ENCODE data around the gene MEDAG.

Gene MEDAG

GRCh38 chr13:30900952-30901749 lies 4.9 kb upstream of the MEDAG start:
- no peaks in the 10 kb centered on the region for H3K4me1 ChIP-seq (ENCODE audit: low read length)
- no peak overlapping the region for H3K27ac ChIP-seq (ENCODE audit: low read length)
- H3K79me2 ChIP-seq (ENCODE audit: low read length), result no peaks in the 10 kb centered on the region
- H4K20me1 ChIP-seq (ENCODE audit: insufficient read depth, low read length), result no peaks in the 10 kb centered on the region
- H3K4me3 ChIP-seq (ENCODE audit: low read length), result no peak overlapping the region
- H2AFZ ChIP-seq (ENCODE audit: low read depth, low read length), result no peak overlapping the region
- TF ChIP-seq CTCF (IDR thresholded peaks at IDR 0.05; ENCODE audit: low read depth, low read length), result no peak
- H3K9ac ChIP-seq (ENCODE audit: low read length), result no peak overlapping the region
- no peak overlapping the region for H3K4me2 ChIP-seq (ENCODE audit: low read length)
- peaks cover 88% of the 10 kb centered on the region for H3K27me3 ChIP-seq (ENCODE audit: low read depth, low read length)
- no peaks in the 10 kb centered on the region for H3K9me3 ChIP-seq (ENCODE audit: insufficient read depth, low read length)
- H3K36me3 ChIP-seq (replicated peaks; ENCODE audit: low read depth, low read length), result no peaks in the 10 kb centered on the region

GRCh38 chr13:30904043-30904442 lies 2.0 kb upstream of the MEDAG start:
- Histone ChIP-seq H3K9ac (ENCODE audit: low read length) (no peak overlapping the region), H3K4me1 (ENCODE audit: low read length) (no peaks in the 10 kb centered on the region), H2AFZ (ENCODE audit: low read depth, low read length) (no peak overlapping the region), H3K9me3 (ENCODE audit: insufficient read depth, low read length) (no peaks in the 10 kb centered on the region), H4K20me1 (ENCODE audit: insufficient read depth, low read length) (no peaks in the 10 kb centered on the region), H3K79me2 (ENCODE audit: low read length) (no peaks in the 10 kb centered on the region), H3K27ac (ENCODE audit: low read length) (no peak overlapping the region), H3K27me3 (ENCODE audit: low read depth, low read length) (peaks cover 64% of the 10 kb centered on the region), H3K4me2 (ENCODE audit: low read length) (no peak overlapping the region), H3K36me3 (replicated peaks; ENCODE audit: low read depth, low read length) (no peaks in the 10 kb centered on the region), H3K4me3 (ENCODE audit: low read length) (no peak overlapping the region)
- no peak for TF ChIP-seq CTCF (IDR thresholded peaks at IDR 0.05; ENCODE audit: low read depth, low read length)
- TF ChIP-seq EZH2phosphoT487 (IDR thresholded peaks at IDR 0.05; ENCODE audit: low read depth), result no peak

DNA sequence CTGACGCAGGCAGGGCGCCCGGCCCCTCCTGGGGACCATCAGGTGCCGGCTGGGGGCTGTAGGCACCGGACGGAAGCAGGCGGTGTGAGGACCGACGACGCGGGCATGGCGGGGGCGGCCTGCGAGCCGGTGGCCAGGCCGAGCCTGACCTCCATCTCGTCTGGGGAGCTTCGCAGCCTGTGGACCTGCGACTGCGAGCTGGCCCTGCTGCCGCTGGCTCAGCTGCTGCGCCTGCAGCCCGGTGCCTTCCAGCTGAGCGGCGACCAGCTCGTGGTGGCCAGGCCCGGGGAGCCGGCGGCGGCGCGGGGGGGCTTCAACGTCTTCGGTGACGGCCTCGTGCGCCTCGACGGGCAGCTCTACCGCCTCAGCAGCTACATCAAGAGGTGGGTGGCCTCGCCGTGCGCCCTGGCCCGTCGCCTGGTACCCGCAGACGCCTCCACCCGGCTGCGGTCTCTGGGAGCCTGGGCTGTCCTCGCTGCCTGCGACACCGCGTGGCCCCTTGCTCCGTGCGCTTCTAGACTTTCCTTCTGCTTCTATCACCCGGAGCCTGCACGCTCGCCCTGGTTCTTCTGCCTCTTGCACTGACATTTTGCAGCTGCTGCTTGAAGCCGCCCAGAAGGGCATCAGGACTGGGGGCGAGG lies 460 bp downstream of the MEDAG start:
- Histone ChIP-seq H3K9ac (ENCODE audit: low read length) (no peak overlapping the region), H3K27ac (ENCODE audit: low read length) (no peak overlapping the region), H3K36me3 (replicated peaks; ENCODE audit: low read depth, low read length) (no peaks in the 10 kb centered on the region), H4K20me1 (ENCODE audit: insufficient read depth, low read length) (no peaks in the 10 kb centered on the region), H3K4me2 (ENCODE audit: low read length) (no peak overlapping the region), H3K4me1 (ENCODE audit: low read length) (no peaks in the 10 kb centered on the region), H3K4me3 (ENCODE audit: low read length) (no peak overlapping the region), H2AFZ (ENCODE audit: low read depth, low read length) (no peak overlapping the region), H3K9me3 (ENCODE audit: insufficient read depth, low read length) (no peaks in the 10 kb centered on the region), H3K79me2 (ENCODE audit: low read length) (no peaks in the 10 kb centered on the region), H3K27me3 (ENCODE audit: low read depth, low read length) (peaks cover 62% of the 10 kb centered on the region)
- no peak for TF ChIP-seq CTCF (IDR thresholded peaks at IDR 0.05; ENCODE audit: low read depth, low read length)
- no peak for TF ChIP-seq EZH2phosphoT487 (IDR thresholded peaks at IDR 0.05; ENCODE audit: low read depth)

DNA sequence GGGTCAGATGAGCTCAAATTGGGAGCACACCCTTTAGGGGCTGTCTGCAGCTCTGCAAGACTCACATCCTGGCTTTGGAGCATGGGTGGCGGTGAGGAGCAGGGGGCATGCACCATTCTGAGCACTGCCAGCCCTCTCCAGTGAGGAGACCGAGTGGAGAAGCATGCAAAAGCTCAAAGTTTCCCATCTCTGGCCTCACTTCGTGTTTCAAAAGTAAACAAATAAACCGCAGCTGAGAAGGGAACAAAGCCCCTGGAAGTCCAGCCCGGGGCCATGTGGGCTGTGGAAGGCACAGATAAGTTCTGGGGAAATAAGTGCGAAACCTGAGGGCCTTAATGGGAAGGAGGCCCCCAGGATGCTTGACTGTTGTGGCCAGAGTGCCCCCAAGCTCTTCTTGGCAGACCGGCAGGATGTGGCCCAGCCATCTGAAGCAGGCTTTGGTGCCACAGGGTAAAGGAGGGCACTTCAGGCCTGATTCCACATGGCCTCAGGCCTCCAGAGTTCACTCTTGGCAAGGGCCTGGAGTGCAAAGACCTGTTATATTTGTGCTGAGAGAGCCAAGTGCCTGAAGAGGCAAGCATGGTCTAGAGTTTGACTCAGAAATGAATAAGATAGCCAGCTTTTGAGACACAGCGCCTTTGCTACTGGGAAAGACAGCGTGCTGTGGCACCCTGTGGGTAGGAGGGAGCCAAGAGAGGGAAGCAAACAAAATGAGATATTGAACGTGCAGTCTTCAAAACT lies 1.2 kb downstream of the MEDAG start:
- Histone ChIP-seq H3K79me2 (ENCODE audit: low read length) (no peaks in the 10 kb centered on the region), H3K4me3 (ENCODE audit: low read length) (no peak overlapping the region), H3K36me3 (replicated peaks; ENCODE audit: low read depth, low read length) (no peaks in the 10 kb centered on the region), H3K27ac (ENCODE audit: low read length) (no peak overlapping the region), H2AFZ (ENCODE audit: low read depth, low read length) (no peak overlapping the region), H4K20me1 (ENCODE audit: insufficient read depth, low read length) (no peaks in the 10 kb centered on the region), H3K9me3 (ENCODE audit: insufficient read depth, low read length) (no peaks in the 10 kb centered on the region), H3K9ac (ENCODE audit: low read length) (no peak overlapping the region), H3K4me1 (ENCODE audit: low read length) (no peaks in the 10 kb centered on the region), H3K27me3 (ENCODE audit: low read depth, low read length) (peaks cover 62% of the 10 kb centered on the region), H3K4me2 (ENCODE audit: low read length) (no peak overlapping the region)
- no peak for TF ChIP-seq CTCF (IDR thresholded peaks at IDR 0.05; ENCODE audit: low read depth, low read length)
- TF ChIP-seq EZH2phosphoT487 (IDR thresholded peaks at IDR 0.05; ENCODE audit: low read depth), result no peak
